SJCRH30 (cell line): ENCODE data around the gene VSTM4. TPM values are rescaled to one million over a fixed set of nuclear protein-coding genes. Genes with fewer than 3 reads are reported as not detected.
A peak's percentile ranks its signal among the peaks of the same experiment; 100 is the strongest.

Experiments used
- DNase-seq, 2 experiments: peaks; one replicate each; pipeline ENCODE4 v3.0.0-alpha.2; 2015 to 2020
- H3K27ac ChIP-seq: fragments of 250-450 bp; sonication (Bioruptor Pico); 2 replicates; pipeline ENCODE4 v1.5.1; 2020; ENCODE audit warnings: mild to moderate bottlenecking, moderate library complexity
- H3K27me3 ChIP-seq: fragments of 250-450 bp; sonication (Bioruptor Pico); 2 replicates; pipeline ENCODE4 v1.5.1; 2020; ENCODE audit warnings: mild to moderate bottlenecking, moderate library complexity
- H3K36me3 ChIP-seq: fragments of 250-450 bp; sonication (Bioruptor Pico); 2 replicates; pipeline ENCODE4 v1.5.1; 2020; ENCODE audit warnings: mild to moderate bottlenecking, moderate library complexity
- H3K4me1 ChIP-seq: fragments of 250-450 bp; sonication (Bioruptor Pico); 2 replicates; pipeline ENCODE4 v1.5.1; 2020; ENCODE audit warnings: mild to moderate bottlenecking, moderate library complexity
- H3K4me3 ChIP-seq: fragments of 250-450 bp; sonication (Bioruptor Pico); 2 replicates; pipeline ENCODE4 v1.5.1; 2020; ENCODE audit warnings: mild to moderate bottlenecking, moderate library complexity
- H3K9me3 ChIP-seq: fragments of 250-450 bp; sonication (Bioruptor Pico); replicated peaks from 2 replicates; pipeline ENCODE4 v1.5.1; 2020; ENCODE audit warnings: mild to moderate bottlenecking, moderate library complexity
- total RNA-seq: library from RNA; depleted of rRNA; stranded (reverse); fragments of >200 nt; shearing (Covaris generic); gene quantifications from 2 replicates; pipeline ENCODE4 v1.2.3, GENCODE V29; 2014; rRNA removed

Gene VSTM4, protein sequence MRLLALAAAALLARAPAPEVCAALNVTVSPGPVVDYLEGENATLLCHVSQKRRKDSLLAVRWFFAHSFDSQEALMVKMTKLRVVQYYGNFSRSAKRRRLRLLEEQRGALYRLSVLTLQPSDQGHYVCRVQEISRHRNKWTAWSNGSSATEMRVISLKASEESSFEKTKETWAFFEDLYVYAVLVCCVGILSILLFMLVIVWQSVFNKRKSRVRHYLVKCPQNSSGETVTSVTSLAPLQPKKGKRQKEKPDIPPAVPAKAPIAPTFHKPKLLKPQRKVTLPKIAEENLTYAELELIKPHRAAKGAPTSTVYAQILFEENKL
- total RNA-seq, result 7.1 and 7.2 TPM in 2 replicates

- Histone ChIP-seq H3K36me3 (no peaks in the 10 kb centered on the region), H3K27me3 (no peaks in the 10 kb centered on the region), H3K27ac (peak within 1 kb of the TSS; percentile 56), H3K9me3 (no peaks in the 10 kb centered on the region), H3K4me3 (peak within 1 kb of the TSS; percentile 64), H3K4me1 (peaks cover 10% of the 10 kb centered on the region)
- DNase-seq, result peak; percentile 52 to 55
Observed at GRCh38 chr10:49115015-49115795, at the start of gene VSTM4. TSS of gene VSTM4 (minus strand) at chr10:49115522. CDS start at chr10:49115485, 37 bp downstream.

DNA sequence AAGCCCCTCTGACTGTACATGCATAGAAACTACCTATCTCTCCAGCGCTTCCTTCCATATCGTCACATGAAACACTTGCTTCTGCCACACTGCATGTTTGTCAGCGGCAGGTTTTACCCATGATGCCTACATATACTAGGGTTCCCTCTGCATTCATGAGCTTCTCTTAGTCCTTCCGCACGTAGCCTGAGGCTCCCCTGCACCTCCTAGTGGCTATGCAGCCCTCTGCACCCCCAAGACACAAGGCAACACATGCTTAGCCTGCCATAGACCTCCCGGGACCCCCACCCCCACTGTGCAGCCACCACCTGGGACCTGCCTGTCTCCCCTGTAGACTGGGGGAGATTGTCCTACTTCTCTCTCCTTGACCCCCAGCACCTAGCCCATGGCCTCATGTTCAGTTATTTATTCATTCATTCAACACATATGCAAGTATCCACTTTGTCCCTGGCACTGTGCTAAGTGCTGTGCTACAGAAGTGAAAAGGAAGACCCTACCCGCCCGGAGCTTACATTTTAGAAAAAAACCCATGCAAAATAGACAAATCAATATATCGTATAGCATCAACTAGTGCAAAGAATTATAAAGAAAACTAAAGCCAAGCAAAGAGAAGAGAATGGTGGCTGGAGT is 49.4 kb upstream of the VSTM4 start:
- Histone ChIP-seq H3K4me3 (no peak overlapping the region), H3K9me3 (no peaks in the 10 kb centered on the region), H3K4me1 (no peaks in the 10 kb centered on the region), H3K36me3 (no peaks in the 10 kb centered on the region), H3K27me3 (no peaks in the 10 kb centered on the region), H3K27ac (no peak overlapping the region)
- DNase-seq, result peak; percentile 53 to 71

GRCh38 chr10:49163741-49164140 is 48.4 kb upstream of the VSTM4 start:
- DNase-seq, result no peak

GRCh38 chr10:49162761-49163310 is 47.5 kb upstream of the VSTM4 start:
- Histone ChIP-seq H3K4me1 (no peaks in the 10 kb centered on the region), H3K27ac (no peak overlapping the region), H3K9me3 (no peaks in the 10 kb centered on the region), H3K36me3 (no peaks in the 10 kb centered on the region), H3K27me3 (no peaks in the 10 kb centered on the region), H3K4me3 (no peak overlapping the region)
- DNase-seq, result no peak

More at GRCh38 chr10:49163741-49164140, 48.4 kb upstream of the VSTM4 start:
- H3K27ac ChIP-seq, result no peak overlapping the region
- H3K27me3 ChIP-seq, result no peaks in the 10 kb centered on the region
- no peaks in the 10 kb centered on the region for H3K4me1 ChIP-seq
- no peak overlapping the region for H3K4me3 ChIP-seq
- H3K9me3 ChIP-seq, result no peaks in the 10 kb centered on the region
- H3K36me3 ChIP-seq, result no peaks in the 10 kb centered on the region

- Histone ChIP-seq H3K36me3 (no peaks in the 10 kb centered on the region), H3K4me1 (no peaks in the 10 kb centered on the region), H3K27ac (no peak overlapping the region), H3K4me3 (no peak overlapping the region), H3K27me3 (no peaks in the 10 kb centered on the region), H3K9me3 (no peaks in the 10 kb centered on the region)
- DNase-seq, result no peak
Observed at GRCh38 chr10:49162063-49162462, 46.7 kb upstream of the VSTM4 start.

DNA sequence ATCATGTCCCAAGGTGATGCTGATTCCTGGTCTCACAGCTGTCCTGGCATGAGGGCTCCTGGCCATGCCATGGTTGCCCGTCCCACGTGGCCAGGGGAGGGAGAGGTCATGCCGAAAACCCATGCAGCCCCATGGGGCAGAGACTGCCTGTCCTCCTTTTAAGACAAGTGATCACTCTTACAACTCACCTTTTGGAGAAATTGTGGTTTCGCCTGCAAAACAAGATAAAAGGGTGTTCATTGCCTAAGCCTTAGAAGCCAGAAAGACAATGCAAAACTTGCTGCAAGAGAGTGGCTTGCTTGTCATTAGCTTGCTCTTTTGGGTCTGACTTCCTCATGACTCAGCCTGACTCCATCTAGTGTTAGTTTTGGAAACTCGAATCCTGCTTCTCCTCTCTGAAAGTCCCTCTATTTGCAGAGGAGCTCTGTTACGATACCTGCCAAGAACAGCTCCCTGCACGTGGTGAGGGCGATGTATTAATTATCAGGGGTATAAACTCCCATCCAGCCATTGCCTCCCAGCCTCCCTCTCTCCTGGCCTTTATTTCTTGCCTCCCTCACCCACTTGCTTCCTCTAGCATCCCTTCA is 46.2 kb upstream of the VSTM4 start:
- peak in 1 of 2 experiments; percentile 38 for DNase-seq
- H3K4me1 ChIP-seq, result no peaks in the 10 kb centered on the region
- H3K27ac ChIP-seq, result no peak overlapping the region

DNA sequence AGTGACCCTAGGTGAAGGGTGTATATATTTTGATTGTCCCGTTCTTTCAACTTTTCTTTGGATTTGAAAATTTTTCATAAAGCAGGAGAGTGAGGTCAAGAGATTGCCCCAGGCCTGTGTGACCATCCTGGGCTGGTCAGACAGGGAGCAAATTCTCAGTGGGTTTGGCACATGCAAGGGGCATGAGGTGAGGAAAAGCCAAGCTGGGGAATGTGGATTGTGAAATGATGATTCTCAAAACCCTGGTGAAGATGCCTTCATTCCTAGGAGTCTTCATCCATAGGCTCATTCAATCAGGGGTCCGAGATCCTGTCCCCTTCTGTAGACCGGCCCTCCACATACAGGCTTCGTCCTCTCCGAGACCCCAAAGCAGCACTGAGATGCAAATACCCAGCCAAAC is 45.5 kb upstream of the VSTM4 start:
- Histone ChIP-seq H3K27ac (no peak overlapping the region), H3K4me1 (no peaks in the 10 kb centered on the region), H3K4me3 (no peak overlapping the region), H3K36me3 (no peaks in the 10 kb centered on the region), H3K9me3 (no peaks in the 10 kb centered on the region), H3K27me3 (no peaks in the 10 kb centered on the region)
- no peak for DNase-seq

More for the DNA sequence above, 46.2 kb upstream of the VSTM4 start:
- H3K27me3 ChIP-seq, result no peaks in the 10 kb centered on the region
- H3K36me3 ChIP-seq, result no peaks in the 10 kb centered on the region
- H3K9me3 ChIP-seq, result no peaks in the 10 kb centered on the region
- H3K4me3 ChIP-seq, result no peak overlapping the region

- H3K9me3 ChIP-seq, result no peaks in the 10 kb centered on the region
- H3K27me3 ChIP-seq, result no peaks in the 10 kb centered on the region
- DNase-seq, result no peak
- no peaks in the 10 kb centered on the region for H3K36me3 ChIP-seq
- no peak overlapping the region for H3K27ac ChIP-seq
- H3K4me1 ChIP-seq, result no peaks in the 10 kb centered on the region
- H3K4me3 ChIP-seq, result no peak overlapping the region
Observed at GRCh38 chr10:49160110-49160509, 44.8 kb upstream of the VSTM4 start.

DNA sequence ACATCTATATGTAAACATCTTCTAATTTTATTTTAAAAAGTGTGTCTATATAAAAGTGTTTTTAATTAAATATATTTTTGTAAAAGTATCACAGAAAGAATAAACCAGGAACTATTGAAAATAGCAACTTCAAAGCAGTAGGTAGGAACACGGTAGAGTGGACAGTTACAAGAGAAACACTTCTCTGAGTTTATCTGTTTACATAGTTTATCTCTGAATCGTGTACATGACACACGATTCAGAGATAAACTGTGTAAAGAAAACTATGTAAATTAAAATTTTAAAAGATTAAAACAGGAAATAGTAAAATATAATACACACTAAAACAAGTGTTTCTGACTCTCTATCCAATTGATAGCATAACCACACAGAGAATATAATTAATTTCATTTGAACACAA is 43.6 kb upstream of the VSTM4 start:
- Histone ChIP-seq H3K27me3 (no peaks in the 10 kb centered on the region), H3K4me1 (no peaks in the 10 kb centered on the region), H3K9me3 (no peaks in the 10 kb centered on the region), H3K4me3 (no peak overlapping the region), H3K27ac (no peak overlapping the region), H3K36me3 (no peaks in the 10 kb centered on the region)
- DNase-seq, result no peak

DNA sequence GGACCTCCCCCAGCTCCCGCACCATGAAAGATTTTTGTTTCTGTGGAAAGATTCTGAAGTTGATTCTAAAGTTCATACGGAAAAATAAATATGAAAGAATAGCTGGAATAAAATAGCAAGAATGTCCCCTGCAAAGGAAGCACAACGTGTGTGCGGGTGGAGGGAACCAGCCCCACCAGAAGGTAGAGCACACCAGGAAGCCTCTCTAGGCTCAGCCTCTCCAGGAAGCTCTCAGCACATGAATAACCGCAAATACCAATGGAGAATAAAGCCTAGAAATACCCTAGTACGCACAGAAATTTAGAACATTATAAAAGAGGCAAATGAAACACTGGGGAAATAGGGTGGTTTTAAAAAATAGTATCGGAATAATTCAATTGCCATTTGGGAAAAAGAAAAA is 43.1 kb upstream of the VSTM4 start:
- Histone ChIP-seq H3K4me1 (no peaks in the 10 kb centered on the region), H3K36me3 (no peaks in the 10 kb centered on the region), H3K4me3 (no peak overlapping the region), H3K27ac (no peak overlapping the region), H3K9me3 (no peaks in the 10 kb centered on the region), H3K27me3 (no peaks in the 10 kb centered on the region)
- no peak for DNase-seq

GRCh38 chr10:49157229-49157628 is 41.9 kb upstream of the VSTM4 start:
- H3K27ac ChIP-seq, result no peak overlapping the region
- no peak overlapping the region for H3K4me3 ChIP-seq
- no peak for DNase-seq
- H3K36me3 ChIP-seq, result no peaks in the 10 kb centered on the region
- H3K27me3 ChIP-seq, result no peaks in the 10 kb centered on the region
- H3K4me1 ChIP-seq, result no peaks in the 10 kb centered on the region
- H3K9me3 ChIP-seq, result no peaks in the 10 kb centered on the region

DNA sequence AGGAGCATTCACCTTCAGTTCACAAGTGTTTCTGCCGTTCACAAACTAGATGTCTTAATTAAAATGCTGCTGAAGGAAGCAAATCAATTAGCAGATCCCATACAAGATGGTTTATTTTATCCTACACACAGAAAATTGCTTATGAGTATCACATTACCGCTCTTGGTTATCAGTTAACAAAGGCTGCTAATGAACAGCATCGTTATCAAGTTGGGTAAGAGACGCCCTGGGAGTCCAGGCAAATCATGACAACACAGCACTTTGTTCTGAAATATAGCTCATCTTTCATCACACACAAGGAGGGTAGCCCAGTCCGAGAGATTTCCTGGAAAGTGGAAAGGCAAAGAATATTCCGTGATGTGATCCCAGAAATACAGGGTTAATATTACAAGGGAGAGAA is 39.3 kb upstream of the VSTM4 start:
- no peaks in the 10 kb centered on the region for H3K36me3 ChIP-seq
- no peaks in the 10 kb centered on the region for H3K27me3 ChIP-seq
- no peaks in the 10 kb centered on the region for H3K9me3 ChIP-seq
- H3K4me1 ChIP-seq, result peaks cover 11% of the 10 kb centered on the region
- no peak overlapping the region for H3K27ac ChIP-seq
- no peak overlapping the region for H3K4me3 ChIP-seq
- DNase-seq, result no peak

GRCh38 chr10:49153971-49154370 is 38.6 kb upstream of the VSTM4 start:
- no peak overlapping the region for H3K27ac ChIP-seq
- peaks cover 18% of the 10 kb centered on the region for H3K4me1 ChIP-seq
- H3K36me3 ChIP-seq, result no peaks in the 10 kb centered on the region
- H3K4me3 ChIP-seq, result no peak overlapping the region
- DNase-seq, result no peak
- no peaks in the 10 kb centered on the region for H3K9me3 ChIP-seq
- no peaks in the 10 kb centered on the region for H3K27me3 ChIP-seq

GRCh38 chr10:49153115-49153514 is 37.8 kb upstream of the VSTM4 start:
- Histone ChIP-seq H3K36me3 (no peaks in the 10 kb centered on the region), H3K4me1 (peaks cover 24% of the 10 kb centered on the region), H3K9me3 (no peaks in the 10 kb centered on the region)

More at GRCh38 chr10:49153115-49153514, 37.8 kb upstream of the VSTM4 start:
- H3K27ac ChIP-seq, result no peak overlapping the region
- no peak overlapping the region for H3K4me3 ChIP-seq
- DNase-seq, result no peak
- no peaks in the 10 kb centered on the region for H3K27me3 ChIP-seq
